H9 (cell line): Measurements from ENCODE around the gene TBC1D30. TPM values are rescaled to one million over a fixed set of nuclear protein-coding genes. Genes with fewer than 3 reads are reported as not detected.

ENCODE experiments used
- DNase-seq: peaks from one replicate; pipeline ENCODE4 v3.0.0-alpha.2; 2017
- H2AFZ ChIP-seq: one replicate; pipeline ENCODE4 v1.6.1; 2013; ENCODE audit warnings: mild to moderate bottlenecking, low read length, control low read depth, moderate library complexity
- H2AK5ac ChIP-seq: 2 replicates; pipeline ENCODE4 v1.6.1; 2013; ENCODE audit warnings: low read length, control low read depth, mixed read lengths; ENCODE audit not compliant: insufficient read length
- H2BK120ac ChIP-seq: one replicate; pipeline ENCODE4 v1.6.1; 2013; ENCODE audit warnings: low read depth, mild to moderate bottlenecking, low read length, control low read depth, inconsistent platforms; ENCODE audit not compliant: poor library complexity, severe bottlenecking
- H2BK12ac ChIP-seq: 2 replicates; pipeline ENCODE4 v1.6.1; 2013; ENCODE audit warnings: low read length, control low read depth, mixed read lengths, low read depth; ENCODE audit not compliant: insufficient read length
- H2BK15ac ChIP-seq: 2 replicates; pipeline ENCODE4 v1.6.1; 2013; ENCODE audit warnings: low read depth, low read length, control low read depth
- H2BK20ac ChIP-seq: one replicate; pipeline ENCODE4 v1.6.1; 2013; ENCODE audit warnings: low read depth, mild to moderate bottlenecking, low read length, control low read depth, inconsistent platforms; ENCODE audit not compliant: poor library complexity, severe bottlenecking
- H2BK5ac ChIP-seq: 2 replicates; pipeline ENCODE4 v1.6.1; 2013; ENCODE audit warnings: low read length, control low read depth, mixed read lengths; ENCODE audit not compliant: insufficient read length
- H3K14ac ChIP-seq: 2 replicates; pipeline ENCODE4 v1.6.1; 2013; ENCODE audit warnings: low read length, control low read depth; ENCODE audit not compliant: insufficient read depth
- H3K18ac ChIP-seq: 2 replicates; pipeline ENCODE4 v1.6.1; 2013; ENCODE audit warnings: low read depth, mild to moderate bottlenecking, mixed read lengths, low read length, control low read depth; ENCODE audit not compliant: insufficient read length
- H3K23ac ChIP-seq: 2 replicates; pipeline ENCODE4 v1.6.1; 2013; ENCODE audit warnings: low read length, control low read depth, mixed read lengths, low read depth; ENCODE audit not compliant: insufficient read length
- H3K23me2 ChIP-seq: 2 replicates; pipeline ENCODE4 v1.6.1; 2013; ENCODE audit warnings: low read depth, mild to moderate bottlenecking, mixed read lengths, low read length, control low read depth; ENCODE audit not compliant: insufficient read length, poor library complexity, severe bottlenecking
- H3K27ac ChIP-seq: 2 replicates; pipeline ENCODE4 v1.5.1; 2013; ENCODE audit warnings: low read length, control low read depth, mixed read lengths, low read depth; ENCODE audit not compliant: insufficient read length
- H3K27me3 ChIP-seq: 2 replicates; pipeline ENCODE4 v1.6.1; 2013; ENCODE audit warnings: low read length, control low read depth, inconsistent platforms; ENCODE audit not compliant: insufficient read depth
- H3K4ac ChIP-seq: 2 replicates; pipeline ENCODE4 v1.6.1; 2013; ENCODE audit warnings: low read depth, mild to moderate bottlenecking, control low read depth, inconsistent platforms, low read length, moderate library complexity
- H3K4me1 ChIP-seq: 2 replicates; pipeline ENCODE4 v1.6.1; 2013; ENCODE audit warnings: low read length, control low read depth, inconsistent platforms; ENCODE audit not compliant: insufficient read depth
- H3K4me2 ChIP-seq: 2 replicates; pipeline ENCODE4 v1.6.1; 2013; ENCODE audit warnings: low read length, control low read depth, mixed read lengths; ENCODE audit not compliant: insufficient read length, insufficient read depth
- H3K56ac ChIP-seq: 2 replicates; pipeline ENCODE4 v1.6.1; 2013; ENCODE audit warnings: low read depth, mild to moderate bottlenecking, mixed read lengths, low read length, control low read depth; ENCODE audit not compliant: insufficient read length
- H3K79me1 ChIP-seq: 2 replicates; pipeline ENCODE4 v1.6.1; 2013; ENCODE audit warnings: low read depth, mild to moderate bottlenecking, moderate library complexity, low read length, control low read depth, inconsistent platforms; ENCODE audit not compliant: insufficient read depth, poor library complexity, severe bottlenecking
- H3K79me2 ChIP-seq: 2 replicates; pipeline ENCODE4 v1.6.1; 2013; ENCODE audit warnings: low read length, control low read depth, inconsistent platforms; ENCODE audit not compliant: insufficient read depth
- H3K9ac ChIP-seq: 2 replicates; pipeline ENCODE4 v1.6.1; 2013; ENCODE audit warnings: low read length, control low read depth, mixed read lengths; ENCODE audit not compliant: insufficient read length; ENCODE audit errors: extremely low read depth
- H3K9me3 ChIP-seq: one replicate; pipeline ENCODE4 v1.6.1; 2013; ENCODE audit warnings: low read depth, low read length, inconsistent platforms; ENCODE audit not compliant: control insufficient read depth
- H3T11ph ChIP-seq: one replicate; pipeline ENCODE4 v1.6.1; 2013; ENCODE audit warnings: mild to moderate bottlenecking, low read length, control low read depth, inconsistent platforms
- H4K20me1 ChIP-seq: one replicate; pipeline ENCODE4 v1.6.1; 2013; ENCODE audit not compliant: control insufficient read depth, insufficient read length, insufficient read depth
- H4K5ac ChIP-seq: 2 replicates; pipeline ENCODE4 v1.6.1; 2013; ENCODE audit warnings: low read depth, mild to moderate bottlenecking, mixed read lengths, low read length, control low read depth; ENCODE audit not compliant: insufficient read length
- H4K8ac ChIP-seq: replicated peaks from 2 replicates; pipeline ENCODE4 v1.6.1; 2013; ENCODE audit warnings: low read length, control low read depth, mixed read lengths, low read depth; ENCODE audit not compliant: insufficient read length
- H4K91ac ChIP-seq: 2 replicates; pipeline ENCODE4 v1.6.1; 2013; ENCODE audit warnings: low read depth, mild to moderate bottlenecking, moderate library complexity, mixed read lengths, low read length, control low read depth; ENCODE audit not compliant: insufficient read length
- H3K27ac Mint-ChIP-seq, 3 experiments: 2 replicates in 2 of 3; 3 replicates in 1 of 3; pipeline ENCODE4 v1.8.0; 2020 to 2021; ENCODE audit warnings: mixed read lengths in 3 of 3, mild to moderate bottlenecking in 1 of 3, moderate library complexity in 1 of 3
- H3K27me3 Mint-ChIP-seq: 2 replicates; pipeline ENCODE4 v1.8.0; 2021; ENCODE audit warnings: low read depth, mild to moderate bottlenecking, moderate library complexity, mixed read lengths
- H3K36me3 Mint-ChIP-seq, 3 experiments: 2 replicates in 2 of 3; 3 replicates in 1 of 3; pipeline ENCODE4 v1.8.0; 2020 to 2021; ENCODE audit warnings: low read depth in 3 of 3, mixed read lengths in 3 of 3; ENCODE audit not compliant: insufficient read depth in 1 of 3
- H3K4me1 Mint-ChIP-seq, 2 experiments: 2 replicates each; pipeline ENCODE4 v1.8.0; 2020; ENCODE audit warnings: mixed read lengths in 2 of 2
- H3K4me3 Mint-ChIP-seq, 2 experiments: 2 replicates in 1 of 2; 3 replicates in 1 of 2; pipeline ENCODE4 v1.8.0; 2020 to 2021; ENCODE audit warnings: mild to moderate bottlenecking in 2 of 2, mixed read lengths in 2 of 2, moderate library complexity in 1 of 2
- H3K9me3 Mint-ChIP-seq, 2 experiments: 2 replicates in 1 of 2; 3 replicates in 1 of 2; pipeline ENCODE4 v1.8.0; 2020; ENCODE audit warnings: mild to moderate bottlenecking in 2 of 2, mixed read lengths in 2 of 2, moderate library complexity in 1 of 2
- CTCF ChIP-seq: fragments of 200-600 bp; sonication (generic); conservative IDR thresholded peaks from 3 replicates; pipeline ENCODE4 v1.8.0; 2021; ENCODE audit warnings: antibody characterized with exemption, mild to moderate bottlenecking
- WGBS: extraction: QIAGEN DNeasy Blood & Tissue Kit; methylation state at CpG from one replicate; pipeline ENCODE4 v1.1.7; 2013; ENCODE audit warnings: missing lambda C conversion rate, low lambda C conversion rate, mixed read lengths; ENCODE audit not compliant: insufficient read length; ENCODE audit errors: extremely low coverage; 5-methylcytosine and 5-hydroxymethylcytosine counted together
- total RNA-seq: library from RNA; stranded (reverse); gene quantifications from 2 replicates; pipeline ENCODE4 v1.2.1, GENCODE V29; 2021

TBC1D30 gene
- total RNA-seq, 1 experiment from 2014 or later = 1.6 TPM

GRCh38 chr12:64825143-64826021 is 935 bp downstream of the TBC1D30 start:
- no peak overlapping the region for H3K14ac ChIP-seq
- no peak overlapping the region for H4K8ac ChIP-seq
- no peak overlapping the region for H2BK15ac ChIP-seq
- no peaks in the 10 kb centered on the region for H3K79me1 ChIP-seq
- Mint-ChIP-seq H3K36me3 (peaks cover 3 to 4% (median 3%) of the 10 kb centered on the region in 3 experiments), H3K9me3 (peaks cover 8% of the 10 kb centered on the region in 2 experiments; a peak in 4 of 5 replicates), H3K4me1 (peaks cover 12 to 15% of the 10 kb centered on the region in 2 experiments), H3K27me3 (peaks cover 80% of the 10 kb centered on the region), H3K27ac (no peak overlapping the region), H3K4me3 (peak overlapping the region; percentile 67 to 83)
- peak; percentile 46 for DNase-seq
- H2AFZ ChIP-seq = no peak overlapping the region
- H2AK5ac ChIP-seq = no peak overlapping the region
- H4K5ac ChIP-seq = no peak overlapping the region
- H2BK5ac ChIP-seq = no peak overlapping the region
- peaks cover 21% of the 10 kb centered on the region; the same call in 1 of the 2 replicates for H3K27me3 ChIP-seq
- H3T11ph ChIP-seq = no peak overlapping the region
- H2BK120ac ChIP-seq = no peak overlapping the region
- H2BK20ac ChIP-seq = no peak overlapping the region
- no peak overlapping the region for H3K4ac ChIP-seq
- no peak overlapping the region for H2BK12ac ChIP-seq
- H3K56ac ChIP-seq = no peak overlapping the region
- no peak overlapping the region for H4K91ac ChIP-seq
- peak overlapping the region; percentile 98 for H3K4me2 ChIP-seq
- H3K18ac ChIP-seq = no peak overlapping the region
- no peak overlapping the region for H3K9ac ChIP-seq
- no peaks in the 10 kb centered on the region for H3K9me3 ChIP-seq
- no peak overlapping the region for H3K23ac ChIP-seq
- no peaks in the 10 kb centered on the region for H3K4me1 ChIP-seq
- H3K23me2 ChIP-seq = peaks cover 14% of the 10 kb centered on the region
- H4K20me1 ChIP-seq = no peaks in the 10 kb centered on the region
- no peak for TF ChIP-seq CTCF
- no peak overlapping the region for H3K27ac ChIP-seq
- H3K79me2 ChIP-seq = no peaks in the 10 kb centered on the region
- WGBS = no CpG with 5 or more reads among the region's 51 CpGs
